KMS-11 (cell line): ENCODE results near the gene RASD1.

ENCODE experiments used
- H2AFZ ChIP-seq: fragments of 200-600 bp; sonication (generic); 2 replicates; pipeline ENCODE4 v1.6.1; 2016; ENCODE audit warnings: antibody characterized with exemption, mixed run types, low read depth
- H3K27ac ChIP-seq: fragments of 200-600 bp; sonication (generic); 2 replicates; pipeline ENCODE4 v1.6.1; 2016; ENCODE audit warnings: mild to moderate bottlenecking, mixed run types
- H3K27me3 ChIP-seq: fragments of 200-600 bp; sonication (generic); 2 replicates; pipeline ENCODE4 v1.6.1; 2017; ENCODE audit warnings: mild to moderate bottlenecking, low read depth, mixed run types, moderate library complexity; ENCODE audit not compliant: insufficient read depth
- H3K36me3 ChIP-seq: fragments of 200-600 bp; sonication (generic); 2 replicates; pipeline ENCODE4 v1.6.1; 2017; ENCODE audit warnings: mild to moderate bottlenecking, mixed run types; ENCODE audit not compliant: insufficient read depth
- H3K4me1 ChIP-seq: fragments of 200-600 bp; sonication (generic); 2 replicates; pipeline ENCODE4 v1.6.1; 2016; ENCODE audit warnings: mild to moderate bottlenecking, low read depth, mixed run types; ENCODE audit not compliant: poor library complexity, severe bottlenecking
- H3K4me2 ChIP-seq: fragments of 200-600 bp; sonication (generic); 2 replicates; pipeline ENCODE4 v1.7.0; 2016; ENCODE audit warnings: mild to moderate bottlenecking, mixed run types
- H3K4me3 ChIP-seq: fragments of 200-600 bp; sonication (generic); IDR thresholded peaks from 2 replicates; pipeline ENCODE4 v1.6.1; 2017; ENCODE audit warnings: low read depth, low read length, mixed read lengths; ENCODE audit not compliant: insufficient read depth
- H3K79me2 ChIP-seq: fragments of 200-600 bp; sonication (generic); 2 replicates; pipeline ENCODE4 v1.6.1; 2016; ENCODE audit warnings: low read depth, mixed run types; ENCODE audit not compliant: insufficient read depth
- H3K9ac ChIP-seq: fragments of 200-600 bp; sonication (generic); 2 replicates; pipeline ENCODE4 v1.6.1; 2016; ENCODE audit warnings: mild to moderate bottlenecking, mixed run types
- H4K20me1 ChIP-seq: fragments of 200-600 bp; sonication (generic); 2 replicates; pipeline ENCODE4 v1.6.1; 2016; ENCODE audit warnings: mild to moderate bottlenecking, mixed run types; ENCODE audit not compliant: insufficient read depth
- CTCF ChIP-seq: fragments of 200-600 bp; sonication (generic); conservative IDR thresholded peaks from 2 replicates; pipeline ENCODE4 v1.6.1; 2017; ENCODE audit warnings: low read depth, mild to moderate bottlenecking, antibody characterized with exemption, low read length, moderate library complexity, mixed read lengths

Gene RASD1

GRCh38 chr17:17472333-17472920, 23.8 kb downstream of the RASD1 start:
- Histone ChIP-seq H3K4me3 (no peak overlapping the region), H3K27ac (no peak overlapping the region), H3K4me1 (peaks cover 4% of the 10 kb centered on the region), H3K9ac (no peak overlapping the region), H2AFZ (no peak overlapping the region), H3K4me2 (no peak overlapping the region), H4K20me1 (no peaks in the 10 kb centered on the region), H3K27me3 (no peaks in the 10 kb centered on the region), H3K36me3 (no peaks in the 10 kb centered on the region), H3K79me2 (peaks cover 5% of the 10 kb centered on the region; the same call in 1 of the 2 replicates)
- no peak for TF ChIP-seq CTCF

- TF ChIP-seq CTCF = no peak
- Histone ChIP-seq H3K9ac (no peak overlapping the region), H3K36me3 (no peaks in the 10 kb centered on the region), H3K4me3 (no peak overlapping the region), H3K27ac (no peak overlapping the region), H2AFZ (no peak overlapping the region), H3K79me2 (no peaks in the 10 kb centered on the region), H3K4me2 (no peak overlapping the region), H4K20me1 (no peaks in the 10 kb centered on the region), H3K4me1 (no peaks in the 10 kb centered on the region), H3K27me3 (no peaks in the 10 kb centered on the region)
Measured at GRCh38 chr17:17469996-17470395, 26.2 kb downstream of the RASD1 start.

GRCh38 chr17:17469358-17469757, 26.8 kb downstream of the RASD1 start:
- Histone ChIP-seq H3K4me1 (no peaks in the 10 kb centered on the region), H3K79me2 (no peaks in the 10 kb centered on the region), H3K4me3 (no peak overlapping the region), H2AFZ (no peak overlapping the region), H3K27ac (no peak overlapping the region), H4K20me1 (no peaks in the 10 kb centered on the region), H3K27me3 (no peaks in the 10 kb centered on the region), H3K9ac (no peak overlapping the region), H3K36me3 (no peaks in the 10 kb centered on the region), H3K4me2 (no peak overlapping the region)
- no peak for TF ChIP-seq CTCF

GRCh38 chr17:17468217-17469010, 27.8 kb downstream of the RASD1 start:
- no peaks in the 10 kb centered on the region for H4K20me1 ChIP-seq
- no peaks in the 10 kb centered on the region for H3K36me3 ChIP-seq
- no peak overlapping the region for H3K9ac ChIP-seq
- H3K4me2 ChIP-seq = no peak overlapping the region
- H3K4me1 ChIP-seq = no peaks in the 10 kb centered on the region
- no peak for TF ChIP-seq CTCF
- H3K79me2 ChIP-seq = no peaks in the 10 kb centered on the region
- H2AFZ ChIP-seq = no peak overlapping the region
- H3K4me3 ChIP-seq = no peak overlapping the region
- no peak overlapping the region for H3K27ac ChIP-seq
- no peaks in the 10 kb centered on the region for H3K27me3 ChIP-seq
